PFSK-1 (cell line): Measurements from ENCODE around the gene CCNL2.

Experiments
- POLR2AphosphoS5 ChIP-seq: IDR thresholded peaks from 2 replicates; pipeline ENCODE4 v1.6.1; 2012; ENCODE audit warnings: low read depth, mild to moderate bottlenecking, control low read depth, low read length, moderate library complexity
- TAF1 ChIP-seq: IDR thresholded peaks from 2 replicates; pipeline ENCODE4 v1.6.1; 2012; ENCODE audit warnings: low read length, control low read depth, borderline replicate concordance; ENCODE audit not compliant: insufficient read depth
- TF ChIP-seq, protein P1 (sequence below), 2 experiments: IDR thresholded peaks; 2 replicates each; pipeline versions ENCODE4 v1.6.1 to v1.8.0; 2011 to 2012; ENCODE audit warnings: low read depth in 2 of 2, low read length in 2 of 2, control low read depth in 1 of 2, inconsistent platforms in 1 of 2, mild to moderate bottlenecking in 1 of 2, moderate library complexity in 1 of 2; ENCODE audit not compliant: insufficient read depth in 1 of 2

DNA sequence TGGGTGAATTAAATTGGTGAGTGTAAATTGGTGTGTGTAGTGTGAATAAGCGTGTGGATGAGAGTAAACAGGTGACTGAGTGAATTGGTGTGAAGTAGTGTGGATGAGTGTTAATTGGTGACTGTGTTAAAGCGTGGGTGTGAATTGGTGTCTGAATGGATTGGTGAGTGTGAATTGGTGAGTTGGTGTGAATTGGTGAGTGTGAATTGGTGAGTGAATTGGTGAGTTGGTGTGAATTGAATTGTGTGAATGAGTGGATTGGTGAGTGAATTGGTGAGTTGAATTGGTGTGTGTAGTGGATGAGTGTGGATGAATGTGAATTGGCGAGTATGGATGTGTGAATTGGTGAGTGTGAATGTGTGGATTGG is 32.5 kb downstream of the CCNL2 start:
- TF ChIP-seq, protein P1, sequence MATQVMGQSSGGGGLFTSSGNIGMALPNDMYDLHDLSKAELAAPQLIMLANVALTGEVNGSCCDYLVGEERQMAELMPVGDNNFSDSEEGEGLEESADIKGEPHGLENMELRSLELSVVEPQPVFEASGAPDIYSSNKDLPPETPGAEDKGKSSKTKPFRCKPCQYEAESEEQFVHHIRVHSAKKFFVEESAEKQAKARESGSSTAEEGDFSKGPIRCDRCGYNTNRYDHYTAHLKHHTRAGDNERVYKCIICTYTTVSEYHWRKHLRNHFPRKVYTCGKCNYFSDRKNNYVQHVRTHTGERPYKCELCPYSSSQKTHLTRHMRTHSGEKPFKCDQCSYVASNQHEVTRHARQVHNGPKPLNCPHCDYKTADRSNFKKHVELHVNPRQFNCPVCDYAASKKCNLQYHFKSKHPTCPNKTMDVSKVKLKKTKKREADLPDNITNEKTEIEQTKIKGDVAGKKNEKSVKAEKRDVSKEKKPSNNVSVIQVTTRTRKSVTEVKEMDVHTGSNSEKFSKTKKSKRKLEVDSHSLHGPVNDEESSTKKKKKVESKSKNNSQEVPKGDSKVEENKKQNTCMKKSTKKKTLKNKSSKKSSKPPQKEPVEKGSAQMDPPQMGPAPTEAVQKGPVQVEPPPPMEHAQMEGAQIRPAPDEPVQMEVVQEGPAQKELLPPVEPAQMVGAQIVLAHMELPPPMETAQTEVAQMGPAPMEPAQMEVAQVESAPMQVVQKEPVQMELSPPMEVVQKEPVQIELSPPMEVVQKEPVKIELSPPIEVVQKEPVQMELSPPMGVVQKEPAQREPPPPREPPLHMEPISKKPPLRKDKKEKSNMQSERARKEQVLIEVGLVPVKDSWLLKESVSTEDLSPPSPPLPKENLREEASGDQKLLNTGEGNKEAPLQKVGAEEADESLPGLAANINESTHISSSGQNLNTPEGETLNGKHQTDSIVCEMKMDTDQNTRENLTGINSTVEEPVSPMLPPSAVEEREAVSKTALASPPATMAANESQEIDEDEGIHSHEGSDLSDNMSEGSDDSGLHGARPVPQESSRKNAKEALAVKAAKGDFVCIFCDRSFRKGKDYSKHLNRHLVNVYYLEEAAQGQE (IDR thresholded peaks at IDR 0.05; ENCODE audit: insufficient read depth in 1 of 2, low read depth in 2 of 2, low read length in 2 of 2) = no peak
- TF ChIP-seq TAF1 (no peak), POLR2AphosphoS5 (no peak)
